Measurements from ENCODE around the gene MYH8. TPM values are rescaled to one million over a fixed set of nuclear protein-coding genes. Genes with fewer than 3 reads are reported as not detected.

Gene MYH8
- polyA plus RNA-seq, 5 donors = 0.15 to 48.7 (median 2.4) TPM; not detected in 1

DNA sequence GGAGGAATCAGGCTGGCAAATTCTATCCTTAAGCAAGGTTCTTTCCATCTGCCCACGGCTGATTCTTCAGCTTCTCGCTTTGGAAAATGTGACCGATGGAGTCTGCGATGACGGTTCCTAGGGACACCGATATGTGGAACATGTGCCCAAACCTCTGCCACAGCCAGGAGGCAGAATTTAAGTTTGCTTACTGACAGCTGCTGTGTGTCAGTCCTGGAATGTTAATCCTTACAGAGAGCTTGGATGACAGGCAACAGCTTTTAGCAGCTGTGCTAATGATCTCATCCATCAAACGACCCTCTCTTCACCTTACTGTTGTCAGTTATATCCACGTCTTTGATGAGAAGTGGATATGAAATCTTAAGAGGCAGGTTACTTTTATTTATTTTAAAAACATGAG, 37.6 kb downstream of the MYH8 start:
- DNase-seq = no peak

DNA sequence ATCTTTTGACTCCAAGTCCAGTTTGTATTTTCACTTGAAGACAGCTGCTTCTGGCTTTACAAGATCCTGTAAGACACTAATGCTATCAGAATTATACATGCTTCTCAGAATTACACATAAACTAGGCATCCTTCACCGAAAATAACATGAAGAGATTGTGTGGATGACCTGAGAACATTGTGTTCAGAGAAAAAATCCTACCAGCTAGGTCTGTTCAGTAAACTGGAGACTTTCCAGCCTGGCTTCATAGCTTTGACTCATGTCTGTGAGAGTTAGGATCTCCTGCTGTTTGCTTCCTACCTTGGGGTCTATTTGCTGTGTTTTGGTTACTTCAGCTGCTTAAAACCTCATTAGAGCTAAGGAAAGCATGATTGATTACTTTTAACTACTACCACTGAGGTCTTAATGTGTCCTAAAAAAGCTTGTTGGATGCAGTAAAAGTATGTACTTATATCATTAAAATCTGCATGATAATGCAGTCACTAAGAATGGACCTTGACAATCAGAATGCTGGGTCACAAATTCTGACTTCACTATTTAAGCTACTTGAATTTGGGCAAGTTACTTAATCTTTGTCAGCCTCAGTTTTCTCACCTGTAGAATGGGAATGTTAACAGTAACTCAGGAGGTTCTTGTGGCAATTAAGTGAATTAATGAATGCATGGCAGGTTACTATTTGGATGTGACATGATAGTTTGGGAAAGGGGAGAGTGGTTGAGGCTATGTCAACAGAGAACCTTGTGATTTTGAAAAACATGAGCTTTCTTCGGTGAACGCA, 40.9 kb downstream of the MYH8 start:
- no peak for DNase-seq

DNA sequence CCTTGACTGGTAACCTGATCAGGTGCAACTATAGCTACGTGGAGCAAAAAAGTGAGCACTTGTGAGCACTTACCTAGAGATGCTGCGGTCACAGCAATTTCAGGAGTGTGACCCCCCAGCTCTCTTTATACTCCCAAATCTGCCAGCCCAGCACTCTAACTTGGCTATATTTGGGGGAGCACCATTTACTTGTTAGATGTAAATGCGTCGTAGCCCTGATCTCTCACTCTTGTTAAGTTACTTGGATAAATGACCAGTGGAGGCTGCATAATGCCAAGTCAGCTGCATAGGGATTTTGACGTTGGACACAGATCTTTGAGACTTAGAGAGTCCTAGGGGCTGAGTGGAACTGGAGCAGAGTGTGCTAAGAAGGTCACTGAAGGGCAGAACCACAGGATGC, 48.8 kb downstream of the MYH8 start, which contains the start of gene MYH13:
Gene MYH13 (minus strand): TSS at position 101 of the 400 bp plus-strand sequence. CDS start 8,476 bp downstream, outside the sequence.
- DNase-seq = no peak

DNA sequence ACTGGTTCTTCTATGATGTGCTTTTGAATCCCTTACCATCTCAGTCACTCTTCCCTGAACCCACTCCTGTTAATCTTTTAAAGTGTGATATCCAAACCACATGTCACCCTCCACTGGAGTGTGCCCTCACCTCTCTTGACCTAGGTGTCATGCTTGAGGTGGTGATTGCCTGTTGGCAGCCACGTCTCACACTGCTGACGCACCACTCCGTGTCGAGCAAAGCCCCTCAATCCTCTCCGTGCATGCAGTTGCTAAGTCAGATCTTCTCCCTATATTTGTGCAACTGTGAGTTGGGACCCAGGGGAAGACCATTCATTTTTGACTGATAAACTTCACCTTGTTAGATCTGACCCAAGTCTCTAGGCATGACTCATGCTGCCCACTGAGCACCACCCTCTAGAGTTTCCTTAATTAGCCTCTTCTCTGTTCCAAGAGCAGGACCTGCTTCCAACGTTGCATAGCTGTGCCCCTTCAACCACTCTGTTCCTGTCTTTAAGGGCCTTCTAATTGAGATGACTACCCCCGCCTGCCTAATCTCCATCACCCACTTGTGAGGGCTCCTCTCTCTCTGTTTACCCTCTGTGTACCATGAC, 51.6 kb downstream of the MYH8 start:
- DNase-seq = no peak

DNA sequence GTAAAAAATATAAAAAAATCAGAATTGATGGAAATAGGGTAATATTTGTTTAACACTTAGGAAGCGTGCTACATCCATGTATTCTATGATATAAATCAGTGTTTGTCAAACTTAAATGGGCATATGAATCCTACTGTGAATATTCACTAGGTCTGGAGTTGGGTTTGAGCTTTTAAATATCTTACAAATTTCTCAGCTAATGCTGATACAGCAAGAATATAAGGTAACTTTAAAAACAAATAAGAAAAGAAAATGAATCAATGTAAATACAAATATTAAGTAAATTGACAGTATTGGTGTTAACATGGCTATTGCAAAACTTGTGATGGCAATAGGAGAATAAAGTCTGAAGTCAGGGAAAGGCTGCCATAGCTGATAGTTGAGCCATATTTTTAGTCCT, 52.5 kb downstream of the MYH8 start:
- no peak for DNase-seq

DNA sequence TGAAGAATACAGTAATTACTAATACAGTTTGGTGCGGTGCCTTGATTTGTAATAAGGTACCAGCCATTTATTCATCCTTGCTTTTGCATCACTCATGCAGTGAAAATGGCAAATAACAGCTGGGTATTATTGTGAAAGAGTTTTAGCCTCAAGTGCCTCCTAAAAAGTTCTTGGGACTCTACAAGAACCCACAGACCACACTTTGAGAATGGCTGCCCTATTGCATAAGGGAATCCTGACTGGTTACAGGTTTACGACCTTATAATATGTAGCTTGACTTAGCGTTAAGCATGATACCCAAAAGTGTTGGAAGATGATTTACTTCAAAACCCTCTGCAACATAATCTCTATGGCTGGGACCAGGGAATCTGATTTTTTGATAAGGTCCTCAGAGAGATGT, 53.2 kb downstream of the MYH8 start:
- DNase-seq = no peak

DNA sequence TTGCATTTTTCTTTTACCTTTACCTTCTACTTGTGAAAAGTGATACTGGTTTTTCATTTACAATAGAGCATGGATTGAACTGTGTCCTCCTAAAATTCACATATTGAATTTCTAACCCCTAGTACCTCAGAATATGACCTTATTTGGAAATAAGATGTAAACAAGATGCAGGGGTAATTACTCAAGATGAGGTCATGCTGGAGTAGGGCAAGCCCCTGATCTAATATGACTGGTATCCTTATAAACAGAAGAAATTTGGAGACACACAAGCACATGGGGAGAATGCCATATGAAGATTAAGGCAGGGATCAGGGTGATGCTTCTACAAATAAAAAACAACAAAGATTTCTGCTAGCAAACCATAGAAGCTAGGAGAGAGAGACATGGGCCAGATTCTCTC, 61.2 kb downstream of the MYH8 start:
- DNase-seq = no peak

DNA sequence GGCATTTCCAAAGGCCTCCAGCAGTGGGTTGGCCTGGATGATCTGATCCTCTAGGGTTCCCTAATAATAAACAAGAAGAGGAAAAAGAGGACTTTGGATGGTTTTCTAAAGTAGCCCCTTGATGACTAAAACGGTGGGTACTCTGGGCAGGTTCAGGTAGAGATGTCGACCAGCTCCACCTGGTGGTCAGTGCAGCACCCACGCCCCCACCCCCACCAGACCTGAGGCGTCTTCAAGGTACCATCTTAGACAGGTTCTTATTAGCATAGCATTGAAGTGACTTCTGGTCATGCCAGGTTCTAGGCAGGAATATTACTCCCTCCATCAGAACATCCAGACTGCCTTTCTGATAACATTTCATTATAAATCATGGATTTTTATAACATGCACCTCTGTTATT, 64.0 kb downstream of the MYH8 start:
- no peak for DNase-seq

DNA sequence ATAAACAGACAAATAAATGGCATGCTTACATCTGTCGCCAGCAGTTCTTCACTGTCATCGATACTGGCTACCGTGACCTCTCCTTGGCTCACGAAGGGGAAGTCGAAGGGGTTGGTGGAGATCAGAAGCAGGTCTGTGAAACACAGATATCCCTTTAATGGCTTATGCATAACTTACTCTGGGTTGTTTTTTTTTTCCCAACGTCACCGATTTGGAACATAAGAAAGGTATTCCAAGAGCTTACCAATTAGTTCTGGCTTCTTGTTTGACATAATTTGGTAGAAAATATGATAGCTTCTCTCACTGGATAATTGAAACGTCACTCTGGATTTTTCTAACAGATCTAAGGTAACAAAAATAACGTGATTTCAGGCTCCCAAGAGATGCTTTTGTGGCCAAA, 67.1 kb downstream of the MYH8 start:
- DNase-seq = no peak

DNA sequence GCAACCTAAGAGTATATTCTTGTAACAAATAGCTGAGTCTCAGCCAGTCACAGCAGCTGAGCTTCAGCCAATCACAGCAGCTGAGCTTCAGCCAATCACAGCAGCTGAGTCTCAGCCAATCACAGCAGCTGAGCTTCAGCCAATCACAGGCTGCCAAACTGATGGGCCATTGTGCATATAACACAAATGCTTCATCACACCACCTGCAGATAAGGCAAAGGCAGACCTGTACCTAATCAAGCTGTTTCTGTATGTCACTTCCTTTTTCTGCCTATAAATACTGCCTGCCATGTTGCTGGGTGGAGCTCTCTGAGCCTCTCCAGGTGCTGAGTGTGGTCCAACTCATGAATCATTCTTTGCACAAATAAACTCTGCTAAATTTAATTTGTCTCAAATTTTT, 68.9 kb downstream of the MYH8 start:
- no peak for DNase-seq

DNA sequence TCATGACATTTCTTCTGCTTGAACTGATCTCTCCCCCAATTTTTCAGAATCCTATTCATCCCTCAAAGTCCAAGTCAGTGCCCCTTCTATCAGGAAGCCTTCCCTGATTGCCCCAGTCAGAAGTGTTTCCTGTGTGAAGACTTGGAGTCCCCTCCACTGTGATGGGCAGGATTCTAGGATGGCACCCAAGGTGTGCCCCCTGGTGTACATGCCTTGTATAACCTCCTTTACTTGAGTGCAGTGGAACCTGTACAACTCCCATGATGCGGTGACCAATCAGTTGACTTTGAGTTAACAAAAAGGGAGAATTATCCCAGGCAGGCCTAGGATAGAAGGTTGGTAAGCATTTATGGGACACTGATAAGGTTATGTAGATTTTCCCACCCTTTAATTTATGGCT, 72.3 kb downstream of the MYH8 start:
- DNase-seq = no peak

DNA sequence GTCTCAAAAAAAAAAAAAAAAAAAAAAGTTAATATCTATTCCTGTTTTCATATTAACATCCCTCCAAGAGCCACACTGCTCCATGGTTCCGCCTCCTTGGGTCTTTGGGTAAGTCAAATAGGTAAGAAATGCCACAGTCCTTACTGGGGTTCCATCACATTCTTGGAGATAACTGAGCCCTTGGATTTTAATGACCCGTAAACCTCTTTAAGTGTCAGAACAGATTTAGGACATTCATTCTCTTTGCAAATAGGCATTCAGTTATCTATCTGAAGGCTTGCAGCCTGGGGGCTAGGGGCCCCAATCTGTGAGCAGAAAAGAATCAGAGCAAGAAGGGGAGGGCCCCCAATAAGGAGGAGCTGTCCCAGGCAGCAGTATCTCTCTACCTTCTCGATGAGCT, 76.9 kb downstream of the MYH8 start:
- DNase-seq = no peak

Other genes with a start within 250 kb of the MYH8 start
- 10 to 100 TPM; 32.0 to 39.7 (median 32.2) TPM for gene GAS7, start 223.3 kb downstream of the MYH8 start, polyA plus RNA-seq (ENCODE audit: insufficient read depth in 1 of 5, insufficient read length in 5 of 5, low replicate concordance in 1 of 5)
- under 1 TPM in 1 of 5 donors, not detected in 4; 0.05 TPM for gene MYH13, start 48.9 kb downstream of the MYH8 start, polyA plus RNA-seq (ENCODE audit: insufficient read depth in 1 of 5, insufficient read length in 5 of 5, low replicate concordance in 1 of 5)
- gene MYH4, start 47.6 kb upstream of the MYH8 start, polyA plus RNA-seq (ENCODE audit: insufficient read depth in 1 of 5, insufficient read length in 5 of 5, low replicate concordance in 1 of 5) = under 1 TPM in 1 of 5 donors, not detected in 4; 0.01 TPM
- under 1 TPM in 1 of 5 donors, not detected in 4; 0.21 TPM for gene MYH1, start 96.6 kb upstream of the MYH8 start, polyA plus RNA-seq (ENCODE audit: insufficient read depth in 1 of 5, insufficient read length in 5 of 5, low replicate concordance in 1 of 5)
- 1 to 10 TPM in 1 of 5 donors, under 1 TPM in 1, not detected in 3; 0.05 to 1.7 TPM for gene MYH2, start 127.7 kb upstream of the MYH8 start, polyA plus RNA-seq (ENCODE audit: insufficient read depth in 1 of 5, insufficient read length in 5 of 5, low replicate concordance in 1 of 5)
- gene MYH3, start 235.4 kb upstream of the MYH8 start, polyA plus RNA-seq (ENCODE audit: insufficient read depth in 1 of 5, insufficient read length in 5 of 5, low replicate concordance in 1 of 5) = 100 to 1,000 TPM in 1 of 5 donors, 10 to 100 TPM in 1, 1 to 10 TPM in 3; 2.1 to 500 (median 8.9) TPM